Measurements from ENCODE around the gene SMCO4. TPM values are rescaled to one million over a fixed set of nuclear protein-coding genes. Genes with fewer than 3 reads are reported as not detected.

The SMCO4 gene
- total RNA-seq, 1 experiment from 2014 or later: 8.5 TPM

DNA sequence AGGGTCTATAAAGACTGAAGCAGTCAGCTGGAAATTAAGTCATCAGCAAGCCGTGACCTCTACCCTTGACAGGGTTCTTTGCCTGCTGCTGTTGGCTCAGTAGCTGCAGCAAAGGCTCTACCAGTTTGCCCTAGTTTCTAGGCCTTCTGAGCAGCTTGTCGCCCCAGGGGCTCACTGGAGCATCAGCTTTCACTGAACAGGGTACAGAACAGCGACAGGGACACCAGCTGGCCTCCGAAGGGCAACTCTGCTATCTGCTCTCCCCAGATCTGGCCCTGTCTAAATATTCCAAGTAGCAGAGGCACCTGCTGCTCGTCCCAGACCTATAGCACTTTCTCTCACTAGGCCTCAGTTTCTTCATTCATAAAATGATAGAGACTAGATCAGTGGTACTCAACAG is 42.4 kb downstream of the SMCO4 start:
- ChIA-PET POLR2A (no interaction called here), CTCF (interaction anchor here (1.1 kb wide), 1 partner anchor 41 kb away, joined by 4 read pairs; no protein-coding TSS in a partner anchor)
- no TSS peak for BruUV-seq (replicated peaks)
- Mint-ChIP-seq H3K27ac (ENCODE audit: low read depth, unreplicated experiment) (no peak overlapping the region), H3K27me3 (ENCODE audit: insufficient read depth, unreplicated experiment) (no peaks in the 10 kb centered on the region), H3K4me3 (ENCODE audit: unreplicated experiment) (no peak overlapping the region), H3K4me1 (ENCODE audit: insufficient read depth, unreplicated experiment) (peaks cover 7% of the 10 kb centered on the region), H3K36me3 (ENCODE audit: insufficient read depth, unreplicated experiment) (no peaks in the 10 kb centered on the region), H3K9me3 (ENCODE audit: unreplicated experiment) (no peaks in the 10 kb centered on the region)
- DNase-seq (ENCODE audit: unreplicated experiment): no peak
- intact Hi-C loops (cut with micrococcal nuclease): no loop called here
- TF ChIP-seq, protein P1, sequence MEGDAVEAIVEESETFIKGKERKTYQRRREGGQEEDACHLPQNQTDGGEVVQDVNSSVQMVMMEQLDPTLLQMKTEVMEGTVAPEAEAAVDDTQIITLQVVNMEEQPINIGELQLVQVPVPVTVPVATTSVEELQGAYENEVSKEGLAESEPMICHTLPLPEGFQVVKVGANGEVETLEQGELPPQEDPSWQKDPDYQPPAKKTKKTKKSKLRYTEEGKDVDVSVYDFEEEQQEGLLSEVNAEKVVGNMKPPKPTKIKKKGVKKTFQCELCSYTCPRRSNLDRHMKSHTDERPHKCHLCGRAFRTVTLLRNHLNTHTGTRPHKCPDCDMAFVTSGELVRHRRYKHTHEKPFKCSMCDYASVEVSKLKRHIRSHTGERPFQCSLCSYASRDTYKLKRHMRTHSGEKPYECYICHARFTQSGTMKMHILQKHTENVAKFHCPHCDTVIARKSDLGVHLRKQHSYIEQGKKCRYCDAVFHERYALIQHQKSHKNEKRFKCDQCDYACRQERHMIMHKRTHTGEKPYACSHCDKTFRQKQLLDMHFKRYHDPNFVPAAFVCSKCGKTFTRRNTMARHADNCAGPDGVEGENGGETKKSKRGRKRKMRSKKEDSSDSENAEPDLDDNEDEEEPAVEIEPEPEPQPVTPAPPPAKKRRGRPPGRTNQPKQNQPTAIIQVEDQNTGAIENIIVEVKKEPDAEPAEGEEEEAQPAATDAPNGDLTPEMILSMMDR (IDR thresholded peaks at IDR 0.05; ENCODE audit: unreplicated experiment): no peak

DNA sequence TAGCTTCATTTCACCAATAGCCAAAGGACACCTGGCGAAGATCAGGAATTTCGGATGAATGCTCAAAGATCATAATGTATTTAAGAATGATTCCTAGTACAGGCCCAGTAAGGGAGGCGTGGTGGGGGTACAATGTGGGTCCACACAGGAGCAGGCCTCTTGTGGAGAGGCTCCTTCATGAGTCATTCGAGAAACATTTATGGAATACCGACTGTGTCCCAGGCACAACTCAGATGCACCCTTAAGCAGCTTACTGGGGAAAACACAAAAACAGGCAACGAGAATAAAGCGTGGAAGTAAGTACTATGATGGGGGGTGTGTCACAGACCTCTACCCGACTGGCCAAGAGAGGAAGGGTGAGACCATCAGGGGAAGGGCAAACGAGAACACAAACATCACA is 44.5 kb downstream of the SMCO4 start:
- BruUV-seq (replicated peaks): no TSS peak
- H3K4me3 Mint-ChIP-seq (ENCODE audit: unreplicated experiment): no peak overlapping the region
- ChIA-PET CTCF (no interaction called here), POLR2A (no interaction called here)
- no peaks in the 10 kb centered on the region for H3K36me3 Mint-ChIP-seq (ENCODE audit: insufficient read depth, unreplicated experiment)
- peaks cover 7% of the 10 kb centered on the region for H3K4me1 Mint-ChIP-seq (ENCODE audit: insufficient read depth, unreplicated experiment)
- DNase-seq (ENCODE audit: unreplicated experiment): peak; percentile 14
- TF ChIP-seq, protein P1 (IDR thresholded peaks at IDR 0.05; ENCODE audit: unreplicated experiment): no peak
- no peaks in the 10 kb centered on the region for H3K9me3 Mint-ChIP-seq (ENCODE audit: unreplicated experiment)
- intact Hi-C loops (cut with micrococcal nuclease): no loop called here
- H3K27me3 Mint-ChIP-seq (ENCODE audit: insufficient read depth, unreplicated experiment): no peaks in the 10 kb centered on the region
- no peak overlapping the region for H3K27ac Mint-ChIP-seq (ENCODE audit: low read depth, unreplicated experiment)

DNA sequence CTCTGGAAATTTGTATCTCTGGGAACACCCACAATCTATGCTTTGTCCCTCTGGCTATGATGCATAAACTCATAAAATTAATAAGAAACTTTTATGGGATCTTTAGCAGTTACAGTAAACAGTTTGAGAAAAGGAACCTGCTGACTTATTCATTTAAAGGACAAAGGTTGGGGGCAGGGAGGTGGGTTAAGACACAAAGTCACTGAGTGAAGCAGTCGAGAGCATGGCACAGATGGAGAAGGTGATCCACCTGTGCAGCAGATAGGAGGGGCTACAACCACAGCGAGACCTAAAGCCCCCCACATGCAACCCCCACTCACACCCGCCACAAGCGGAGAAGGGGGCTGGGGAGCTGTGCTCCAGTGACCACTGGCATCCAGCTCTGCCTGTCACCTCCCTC is 45.0 kb downstream of the SMCO4 start:
- H3K27ac Mint-ChIP-seq (ENCODE audit: low read depth, unreplicated experiment): no peak overlapping the region
- no peak for DNase-seq (ENCODE audit: unreplicated experiment)
- TF ChIP-seq, protein P1 (IDR thresholded peaks at IDR 0.05; ENCODE audit: unreplicated experiment): no peak
- ChIA-PET POLR2A (no interaction called here), CTCF (no interaction called here)
- H3K4me3 Mint-ChIP-seq (ENCODE audit: unreplicated experiment): no peak overlapping the region
- no peaks in the 10 kb centered on the region for H3K36me3 Mint-ChIP-seq (ENCODE audit: insufficient read depth, unreplicated experiment)
- peaks cover 7% of the 10 kb centered on the region for H3K4me1 Mint-ChIP-seq (ENCODE audit: insufficient read depth, unreplicated experiment)
- intact Hi-C loops (cut with micrococcal nuclease): no loop called here
- no peaks in the 10 kb centered on the region for H3K9me3 Mint-ChIP-seq (ENCODE audit: unreplicated experiment)
- no TSS peak for BruUV-seq (replicated peaks)
- H3K27me3 Mint-ChIP-seq (ENCODE audit: insufficient read depth, unreplicated experiment): no peaks in the 10 kb centered on the region

DNA sequence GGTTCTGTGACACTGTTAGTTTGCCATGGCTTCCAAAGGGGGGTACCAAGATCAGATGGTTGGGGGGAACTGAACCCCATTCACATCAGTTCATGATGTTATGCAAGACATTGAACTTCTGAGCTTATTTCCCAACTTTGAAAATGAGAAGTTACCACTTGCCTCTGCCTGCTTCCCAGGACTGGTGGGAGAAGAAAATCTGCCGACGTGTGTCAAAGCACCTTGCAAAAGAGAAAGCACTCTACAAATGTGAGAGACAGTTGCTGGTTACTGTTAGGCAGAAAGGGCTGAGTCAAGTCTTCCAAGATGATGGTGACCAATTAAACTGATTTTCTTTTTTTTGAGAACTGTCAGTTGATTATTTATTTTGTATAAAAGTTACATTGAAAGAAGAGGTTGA is 45.6 kb downstream of the SMCO4 start:
- no peaks in the 10 kb centered on the region for H3K36me3 Mint-ChIP-seq (ENCODE audit: insufficient read depth, unreplicated experiment)
- BruUV-seq (replicated peaks): no TSS peak
- H3K27me3 Mint-ChIP-seq (ENCODE audit: insufficient read depth, unreplicated experiment): no peaks in the 10 kb centered on the region
- H3K27ac Mint-ChIP-seq (ENCODE audit: low read depth, unreplicated experiment): no peak overlapping the region
- H3K4me1 Mint-ChIP-seq (ENCODE audit: insufficient read depth, unreplicated experiment): peaks cover 7% of the 10 kb centered on the region
- TF ChIP-seq, protein P1 (IDR thresholded peaks at IDR 0.05; ENCODE audit: unreplicated experiment): no peak
- POLR2A ChIA-PET: interaction anchor here (0.6 kb wide), 1 partner anchor 173 kb away, joined by 3 read pairs; no protein-coding TSS in a partner anchor
- CTCF ChIA-PET: interaction anchor here (0.7 to 0.8 kb wide), 2 partner anchors 28 to 1403 kb away, joined by 3 to 5 read pairs; no protein-coding TSS in a partner anchor
- DNase-seq (ENCODE audit: unreplicated experiment): no peak
- no peaks in the 10 kb centered on the region for H3K9me3 Mint-ChIP-seq (ENCODE audit: unreplicated experiment)
- intact Hi-C loops (cut with micrococcal nuclease): no loop called here
- no peak overlapping the region for H3K4me3 Mint-ChIP-seq (ENCODE audit: unreplicated experiment)
